K562 (cell line): ENCODE data around the gene CASP9. TPM values are rescaled to one million over a fixed set of nuclear protein-coding genes. Genes with fewer than 3 reads are reported as not detected.

ENCODE experiments used
- ARID3B ChIP-seq: fragments of 250-450 bp; sonication (Bioruptor Pico); IDR thresholded peaks from 2 replicates; pipeline ENCODE4 v1.4.0; 2020; ENCODE audit warnings: borderline replicate concordance
- BHLHE40 ChIP-seq: IDR thresholded peaks from 2 replicates; pipeline ENCODE4 v1.6.1; 2011; ENCODE audit warnings: low read length, improper control_type of control experiment
- GTF2B ChIP-seq: IDR thresholded peaks from 2 replicates; pipeline ENCODE4 v1.6.1; 2011; ENCODE audit not compliant: insufficient read length; ENCODE audit errors: extremely low read depth
- HDGF ChIP-seq: fragments of 450-650 bp; IDR thresholded peaks from 2 replicates; pipeline ENCODE4 v1.6.1; 2016
- HIVEP1 ChIP-seq: fragments of 250-450 bp; sonication (Bioruptor Pico); IDR thresholded peaks from 2 replicates; pipeline ENCODE4 v1.4.0; 2020; ENCODE audit warnings: mild to moderate bottlenecking
- HMG20A ChIP-seq: fragments of 450-650 bp; formaldehyde crosslinking; conservative IDR thresholded peaks from 2 replicates; pipeline ENCODE4 v1.4.0; 2020; ENCODE audit warnings: mild to moderate bottlenecking, mixed read lengths
- HMGN3 ChIP-seq: IDR thresholded peaks from 2 replicates; pipeline ENCODE4 v1.6.1; 2011; ENCODE audit warnings: borderline replicate concordance, low read depth, mild to moderate bottlenecking, mixed read lengths, low read length; ENCODE audit not compliant: insufficient read length; ENCODE audit errors: extremely low read depth
- ILK ChIP-seq: fragments of 450-650 bp; IDR thresholded peaks from 2 replicates; pipeline ENCODE4 v1.6.1; 2016; ENCODE audit warnings: missing genetic modification characterization, low read depth, mild to moderate bottlenecking, missing compliant biosample characterization, moderate library complexity, borderline replicate concordance
- MCM5 ChIP-seq: fragments of 450-650 bp; IDR thresholded peaks from 2 replicates; pipeline ENCODE4 v1.6.1; 2016; ENCODE audit warnings: low read depth
- MCM7 ChIP-seq, 2 experiments: fragments of 450-650 bp; IDR thresholded peaks; 2 replicates each; pipeline ENCODE4 v1.6.1; 2016 to 2018
- SFPQ ChIP-seq: fragments of 200-400 bp; formaldehyde crosslinking; IDR thresholded peaks from 2 replicates; pipeline ENCODE4 v1.6.1; 2017; ENCODE audit warnings: mild to moderate bottlenecking, low read depth, low read length, moderate library complexity
- SRSF9 ChIP-seq: fragments of 200-400 bp; formaldehyde crosslinking; IDR thresholded peaks from 2 replicates; pipeline ENCODE4 v1.6.1; 2017; ENCODE audit warnings: low read depth, low read length, borderline replicate concordance
- XRCC3 ChIP-seq: fragments of 450-650 bp; IDR thresholded peaks from 2 replicates; pipeline ENCODE4 v1.6.1; 2017; ENCODE audit warnings: mild to moderate bottlenecking, moderate library complexity
- ZBTB34 ChIP-seq: fragments of 250-450 bp; sonication (Bioruptor Pico); IDR thresholded peaks from 2 replicates; pipeline ENCODE4 v1.8.0; 2021; ENCODE audit warnings: mild to moderate bottlenecking, moderate library complexity
- ZFP91 ChIP-seq: sonication (generic); formaldehyde crosslinking; IDR thresholded peaks from 2 replicates; pipeline ENCODE4 v1.8.0; 2022; ENCODE audit warnings: mild to moderate bottlenecking, missing genetic modification reagents
- ZNF586 ChIP-seq: fragments of 450-650 bp; formaldehyde crosslinking; conservative IDR thresholded peaks from 2 replicates; pipeline ENCODE4 v1.4.0; 2020; ENCODE audit warnings: mild to moderate bottlenecking, moderate library complexity
- polyA plus RNA-seq, 8 experiments: library from polyadenylated mRNA; depleted of rRNA in 4 of 8; stranded (reverse) in 5 of 8; unstranded in 3 of 8; fragments of >200 nt; fragmentation: Nextera tagmentation in 2 of 8; fragmentation: Illumina TruSeq in 1 of 8; extraction: Ambion mirVana in 2 of 8; extraction: Trizol in 1 of 8; gene quantifications; 2 replicates each; pipeline versions ENCODE4 v1.2.1 to v1.2.3, GENCODE V29; 2011 to 2014; ENCODE audit warnings: inconsistent platforms in 1 of 8, missing spikeins in 1 of 8
- total RNA-seq, 7 experiments: library from RNA; depleted of rRNA in 6 of 7; stranded (reverse); fragments of >200 nt in 6 of 7; fragmentation: Illumina TruSeq in 2 of 7; extraction: Trizol in 2 of 7; gene quantifications; 2 replicates each; pipeline versions ENCODE4 v1.2.1 to v1.2.3, GENCODE V29; 2011 to 2021; ENCODE audit warnings: low replicate concordance in 1 of 7

CASP9 gene
- total and polyA plus RNA-seq, 9 of the 15 experiments (the other 6 are each of a cell fraction or from before 2014, with no cell fraction given) = 10.8 to 54.1 (median 30.7) TPM

- TF ChIP-seq SFPQ = no peak
- TF ChIP-seq ZFP91 = 0 out of 2 replicates have a peak, but pooled peaks have one; percentile 16
- no peak for TF ChIP-seq HIVEP1 (CRISPR knock-in tag)
- TF ChIP-seq BHLHE40 = peak; percentile 87
- TF ChIP-seq ARID3B (CRISPR knock-in tag) = no peak
- TF ChIP-seq HDGF = peak; percentile 46; the same call in 1 of the 2 replicates
- no peak for TF ChIP-seq ZBTB34 (CRISPR knock-in tag)
- no peak for TF ChIP-seq MCM7 (IDR thresholded peaks at IDR 0.05)
- TF ChIP-seq ZNF586 (CRISPR knock-in tag) = no peak
- peak; percentile 45 for TF ChIP-seq HMGN3
- TF ChIP-seq MCM5 = no peak
- TF ChIP-seq XRCC3 = no peak
- TF ChIP-seq GTF2B = no peak
- no peak for TF ChIP-seq HMG20A
- TF ChIP-seq ILK (tag) = no peak
- TF ChIP-seq SRSF9 = no peak
Observed at GRCh38 chr1:15444468-15445389, 79.3 kb downstream of the CASP9 start (continued).
